Gastrocnemius medialis (tissue), 4 donors: ENCODE data around the gene RAB38.

Experiments
- POLR2A ChIP-seq, 2 donors: fragments of 450-650 bp; IDR thresholded peaks; one replicate each; pipeline ENCODE4 v1.6.1; 2017; ENCODE audit warnings: antibody characterized with exemption in 2 of 2, mild to moderate bottlenecking in 2 of 2, moderate library complexity in 2 of 2
- TF ChIP-seq, protein P1 (sequence below), 5 experiments: fragments of 450-650 bp in 3 of 5; fragments of 200-600 bp in 2 of 5; sonication (generic) in 2 of 5; IDR thresholded peaks in 4 of 5; conservative IDR thresholded peaks in 1 of 5; 1 replicate in 4 of 5; 2 replicates in 1 of 5; pipeline ENCODE4 v1.5.1; 2016 to 2019; ENCODE audit warnings: antibody characterized with exemption in 5 of 5, mild to moderate bottlenecking in 3 of 5, moderate library complexity in 3 of 5

DNA sequence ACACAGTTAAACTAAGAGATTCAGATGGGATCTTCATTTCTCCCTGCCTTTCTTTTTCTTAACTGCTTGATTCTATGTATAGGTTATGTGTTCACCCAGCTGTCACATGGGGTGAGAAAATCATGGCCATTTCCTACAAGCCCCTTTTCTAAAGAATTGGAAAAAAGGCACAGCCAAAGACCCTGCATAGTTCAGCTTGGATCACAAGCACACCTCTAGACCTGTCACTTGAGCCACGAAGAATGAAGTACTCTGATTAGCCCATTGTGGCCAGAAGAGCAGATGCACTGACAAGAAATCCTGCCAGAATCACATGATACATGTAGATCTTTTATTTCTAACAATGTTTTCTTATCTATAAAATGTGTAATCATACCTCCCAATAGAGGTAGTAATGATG lies 69.7 kb downstream of the RAB38 start:
- TF ChIP-seq, protein P1, sequence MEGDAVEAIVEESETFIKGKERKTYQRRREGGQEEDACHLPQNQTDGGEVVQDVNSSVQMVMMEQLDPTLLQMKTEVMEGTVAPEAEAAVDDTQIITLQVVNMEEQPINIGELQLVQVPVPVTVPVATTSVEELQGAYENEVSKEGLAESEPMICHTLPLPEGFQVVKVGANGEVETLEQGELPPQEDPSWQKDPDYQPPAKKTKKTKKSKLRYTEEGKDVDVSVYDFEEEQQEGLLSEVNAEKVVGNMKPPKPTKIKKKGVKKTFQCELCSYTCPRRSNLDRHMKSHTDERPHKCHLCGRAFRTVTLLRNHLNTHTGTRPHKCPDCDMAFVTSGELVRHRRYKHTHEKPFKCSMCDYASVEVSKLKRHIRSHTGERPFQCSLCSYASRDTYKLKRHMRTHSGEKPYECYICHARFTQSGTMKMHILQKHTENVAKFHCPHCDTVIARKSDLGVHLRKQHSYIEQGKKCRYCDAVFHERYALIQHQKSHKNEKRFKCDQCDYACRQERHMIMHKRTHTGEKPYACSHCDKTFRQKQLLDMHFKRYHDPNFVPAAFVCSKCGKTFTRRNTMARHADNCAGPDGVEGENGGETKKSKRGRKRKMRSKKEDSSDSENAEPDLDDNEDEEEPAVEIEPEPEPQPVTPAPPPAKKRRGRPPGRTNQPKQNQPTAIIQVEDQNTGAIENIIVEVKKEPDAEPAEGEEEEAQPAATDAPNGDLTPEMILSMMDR (IDR thresholded peaks at IDR 0.05 in 4 of 5, conservative IDR thresholded peaks at IDR 0.05 in 1 of 5), result no peak
- no peak for TF ChIP-seq POLR2A (IDR thresholded peaks at IDR 0.05)
